Measurements from ENCODE around the gene CEP57L1.
A peak's percentile ranks its signal among the peaks of the same experiment; 100 is the strongest.
"Not testable (repeated sequence)": the region's sequence is repeated elsewhere in the genome, so short reads cannot be mapped to it uniquely, and the experiment has no call there.

Gene CEP57L1

DNA sequence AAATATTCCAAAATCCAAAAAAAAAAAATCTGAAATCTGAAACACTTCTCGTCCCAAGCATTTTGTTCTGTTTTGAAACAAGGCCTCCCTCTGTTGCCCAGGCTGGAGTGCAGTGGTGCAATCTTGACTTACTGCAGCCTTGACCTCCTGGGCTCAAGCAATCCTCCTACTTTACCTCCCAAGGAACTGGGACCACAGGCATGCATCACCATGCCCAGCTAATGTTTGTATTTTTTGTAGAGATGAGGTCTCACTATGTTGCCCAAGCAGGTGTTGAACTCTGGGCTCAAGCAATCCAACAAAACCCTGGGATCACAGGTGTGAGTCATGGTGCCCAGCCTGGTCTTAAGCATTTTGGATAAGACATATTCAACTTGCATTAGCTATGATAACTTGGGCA lies 14.3 kb upstream of the CEP57L1 start:
- DNase-seq (ENCODE audit: low read depth, low spot score) = no peak
- TF ChIP-seq, protein P1, sequence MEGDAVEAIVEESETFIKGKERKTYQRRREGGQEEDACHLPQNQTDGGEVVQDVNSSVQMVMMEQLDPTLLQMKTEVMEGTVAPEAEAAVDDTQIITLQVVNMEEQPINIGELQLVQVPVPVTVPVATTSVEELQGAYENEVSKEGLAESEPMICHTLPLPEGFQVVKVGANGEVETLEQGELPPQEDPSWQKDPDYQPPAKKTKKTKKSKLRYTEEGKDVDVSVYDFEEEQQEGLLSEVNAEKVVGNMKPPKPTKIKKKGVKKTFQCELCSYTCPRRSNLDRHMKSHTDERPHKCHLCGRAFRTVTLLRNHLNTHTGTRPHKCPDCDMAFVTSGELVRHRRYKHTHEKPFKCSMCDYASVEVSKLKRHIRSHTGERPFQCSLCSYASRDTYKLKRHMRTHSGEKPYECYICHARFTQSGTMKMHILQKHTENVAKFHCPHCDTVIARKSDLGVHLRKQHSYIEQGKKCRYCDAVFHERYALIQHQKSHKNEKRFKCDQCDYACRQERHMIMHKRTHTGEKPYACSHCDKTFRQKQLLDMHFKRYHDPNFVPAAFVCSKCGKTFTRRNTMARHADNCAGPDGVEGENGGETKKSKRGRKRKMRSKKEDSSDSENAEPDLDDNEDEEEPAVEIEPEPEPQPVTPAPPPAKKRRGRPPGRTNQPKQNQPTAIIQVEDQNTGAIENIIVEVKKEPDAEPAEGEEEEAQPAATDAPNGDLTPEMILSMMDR (IDR thresholded peaks at IDR 0.05; ENCODE audit: low read depth, low read length) = no peak
- in situ Hi-C loops (cut with HindIII; ENCODE audit: low sequenced_read_pairs) = no loop called here
- H3K4me3 ChIP-seq (ENCODE audit: low read depth, low read length) = no peak overlapping the region

GRCh38 chr6:109081516-109082187 lies 13.7 kb upstream of the CEP57L1 start:
- in situ Hi-C loops (cut with HindIII; ENCODE audit: low sequenced_read_pairs) = no loop called here
- no peak for DNase-seq (ENCODE audit: low read depth, low spot score)
- no peak overlapping the region for H3K4me3 ChIP-seq (ENCODE audit: low read depth, low read length)
- TF ChIP-seq, protein P1 (IDR thresholded peaks at IDR 0.05; ENCODE audit: low read depth, low read length) = no peak

GRCh38 chr6:109082188-109082577 lies 13.1 kb upstream of the CEP57L1 start:
- DNase-seq (ENCODE audit: low read depth, low spot score) = peak; percentile 8
- no peak overlapping the region for H3K4me3 ChIP-seq (ENCODE audit: low read depth, low read length)
- TF ChIP-seq, protein P1 (IDR thresholded peaks at IDR 0.05; ENCODE audit: low read depth, low read length) = no peak
- in situ Hi-C loops (cut with HindIII; ENCODE audit: low sequenced_read_pairs) = no loop called here

DNA sequence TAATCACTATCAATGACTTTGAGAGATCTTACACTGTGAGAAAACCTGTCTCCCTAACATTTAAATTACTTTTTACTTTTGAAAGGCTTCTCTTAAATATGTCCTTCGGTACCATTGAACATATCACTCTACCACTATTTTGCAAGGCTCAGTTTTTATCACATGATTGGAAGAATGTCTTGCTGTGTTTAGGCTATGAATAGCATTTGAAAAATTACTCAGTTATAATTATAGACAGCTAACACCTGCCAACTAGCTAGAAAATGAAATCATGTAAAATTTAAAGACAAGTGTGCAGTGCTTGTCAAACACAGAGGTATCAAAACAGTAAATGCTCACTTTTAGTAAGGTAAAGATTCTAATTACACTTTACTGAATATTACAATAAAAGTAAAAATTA lies 11.7 kb upstream of the CEP57L1 start:
- DNase-seq (ENCODE audit: low read depth, low spot score) = no peak
- in situ Hi-C loops (cut with HindIII; ENCODE audit: low sequenced_read_pairs) = no loop called here
- no peak overlapping the region for H3K4me3 ChIP-seq (ENCODE audit: low read depth, low read length)
- TF ChIP-seq, protein P1 (IDR thresholded peaks at IDR 0.05; ENCODE audit: low read depth, low read length) = no peak

DNA sequence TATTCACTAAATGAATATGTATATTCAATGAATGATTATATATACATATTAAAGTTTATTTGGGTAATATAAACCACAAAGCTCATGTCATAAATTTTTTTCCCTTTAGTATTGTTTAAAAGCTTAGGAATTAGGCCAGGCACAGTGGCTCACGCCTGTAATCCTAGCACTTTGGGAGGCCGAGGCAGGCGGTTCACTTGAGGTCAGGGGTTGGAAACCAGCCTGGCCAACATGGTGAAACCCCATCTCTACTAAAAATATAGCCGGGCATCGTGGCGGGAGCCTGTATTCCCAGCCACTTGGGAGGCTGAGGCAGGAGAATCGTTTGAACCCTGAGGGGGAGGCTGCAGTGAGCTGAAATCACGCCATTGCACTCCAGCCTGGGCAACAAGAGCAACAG lies 11.2 kb upstream of the CEP57L1 start:
- DNase-seq (ENCODE audit: low read depth, low spot score); H3K4me3 ChIP-seq (ENCODE audit: low read depth, low read length); in situ Hi-C loops (cut with HindIII; ENCODE audit: low sequenced_read_pairs): not testable (repeated sequence)

DNA sequence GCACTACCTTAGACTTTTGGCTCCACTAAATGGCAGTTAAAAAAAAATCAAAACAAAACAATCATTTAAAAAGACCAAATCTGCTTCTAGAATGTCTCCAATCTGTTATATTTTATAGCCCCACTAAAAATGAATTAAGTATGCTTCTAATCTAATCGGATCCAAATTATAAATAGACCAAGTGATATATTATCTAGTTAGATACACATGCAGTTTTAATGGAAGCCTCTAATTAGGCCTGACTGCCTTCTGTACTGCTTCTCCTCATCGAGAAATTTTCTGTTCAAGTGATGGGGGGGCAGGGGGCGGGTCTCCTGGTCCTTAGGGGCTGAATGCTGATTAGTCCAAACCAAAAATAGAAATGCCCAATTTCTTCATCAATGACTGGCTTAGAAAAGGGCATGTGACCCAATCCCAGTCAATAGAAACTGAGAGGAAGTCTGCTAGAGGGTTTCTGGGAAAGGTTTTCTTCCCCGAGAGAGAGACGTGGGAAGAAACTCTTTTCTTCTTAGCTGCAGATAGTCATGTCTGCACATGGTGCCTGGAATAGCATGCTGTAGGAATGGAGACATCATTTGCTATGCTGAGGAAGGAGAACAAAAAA lies 7.5 kb upstream of the CEP57L1 start:
- TF ChIP-seq, protein P1 (IDR thresholded peaks at IDR 0.05; ENCODE audit: low read depth, low read length) = no peak
- in situ Hi-C loops (cut with HindIII; ENCODE audit: low sequenced_read_pairs) = no loop called here
- DNase-seq (ENCODE audit: low read depth, low spot score) = no peak

GRCh38 chr6:109088995-109089394 lies 6.3 kb upstream of the CEP57L1 start:
- TF ChIP-seq, protein P1 (IDR thresholded peaks at IDR 0.05; ENCODE audit: low read depth, low read length) = no peak
- DNase-seq (ENCODE audit: low read depth, low spot score) = no peak
- in situ Hi-C loops (cut with HindIII; ENCODE audit: low sequenced_read_pairs) = no loop called here
- no peak overlapping the region for H3K4me3 ChIP-seq (ENCODE audit: low read depth, low read length)

More for the DNA sequence above, 7.5 kb upstream of the CEP57L1 start:
- no peak overlapping the region for H3K4me3 ChIP-seq (ENCODE audit: low read depth, low read length)

All from astrocyte of the spinal cord (primary cell).